Transverse colon (tissue), 4 donors: ENCODE measurements around the gene DNAJC5. TPM values are rescaled to one million over a fixed set of nuclear protein-coding genes. Genes with fewer than 3 reads are reported as not detected.
A peak's percentile ranks its signal among the peaks of the same experiment; 100 is the strongest.
"Not testable (repeated sequence)": the region's sequence is repeated elsewhere in the genome, so short reads cannot be mapped to it uniquely, and the experiment has no call there.

ENCODE experiments used
- DNase-seq: peaks from one replicate; pipeline ENCODE4 v3.0.0-alpha.2; 2019
- H3K27ac ChIP-seq, 4 donors: fragments of 200-600 bp; sonication (generic); 2 replicates each; pipeline ENCODE4 v1.5.1; 2016 to 2018; ENCODE audit warnings: inconsistent platforms in 4 of 4
- H3K27me3 ChIP-seq: fragments of 200-600 bp; sonication (generic); 2 replicates; pipeline ENCODE4 v1.5.1; 2017; ENCODE audit warnings: inconsistent platforms
- H3K36me3 ChIP-seq, 4 donors: fragments of 200-600 bp; sonication (generic); 2 replicates each; pipeline ENCODE4 v1.5.1; 2017 to 2019; ENCODE audit warnings: inconsistent platforms in 4 of 4
- H3K4me1 ChIP-seq, 4 donors: fragments of 200-600 bp; sonication (generic); 2 replicates each; pipeline ENCODE4 v1.5.1; 2017 to 2020; ENCODE audit warnings: inconsistent platforms in 4 of 4
- H3K4me3 ChIP-seq, 4 donors: fragments of 200-600 bp; sonication (generic); 1 replicate in 1 of 4; 2 replicates in 3 of 4; pipeline versions ENCODE4 v1.5.1 to v1.6.1; 2017 to 2019; ENCODE audit warnings: inconsistent platforms in 4 of 4
- H3K9me3 ChIP-seq, 2 donors: fragments of 200-600 bp; sonication (generic); 2 replicates each; pipeline ENCODE4 v1.5.1; 2017 to 2019; ENCODE audit warnings: inconsistent platforms in 2 of 2
- EP300 ChIP-seq: sonication (generic); formaldehyde crosslinking; IDR thresholded peaks from one replicate; pipeline ENCODE4 v1.6.1; 2017; ENCODE audit warnings: antibody characterized with exemption, low read depth
- POLR2A ChIP-seq: fragments of 450-650 bp; IDR thresholded peaks from one replicate; pipeline ENCODE4 v1.6.1; 2016; ENCODE audit warnings: antibody characterized with exemption, mild to moderate bottlenecking, moderate library complexity
- POLR2AphosphoS5 ChIP-seq, 3 donors: sonication (generic); formaldehyde crosslinking; IDR thresholded peaks; one replicate each; pipeline ENCODE4 v1.6.1; 2016; ENCODE audit warnings: antibody characterized with exemption in 3 of 3
- WGBS, 2 donors: methylation state at CpG; one replicate each; pipeline ENCODE4 v1.1.5; 2018; ENCODE audit warnings: low coverage in 1 of 2; 5-methylcytosine and 5-hydroxymethylcytosine counted together
- in situ Hi-C, 4 donors: fragments of 200-750 bp; cut with MboI; loops; one replicate each; pipeline versions ENCODE4 v1.15.0 to v1.15.1; 2017; ENCODE audit warnings: low sequenced_read_pairs in 3 of 4, low pct_ligation_motif_present in 1 of 4, low pct_unique_long_range_greater_than_20kb in 1 of 4
- intact Hi-C: fragments of 100-400 bp; cut with DNase I; formaldehyde crosslinking; loops from one replicate; pipeline ENCODE4 v1.15.1; 2023; ENCODE audit warnings: low total_unique reads
- total RNA-seq, 4 donors: library from RNA; depleted of rRNA; stranded (reverse); fragments of >200 nt; gene quantifications; one replicate each; pipeline ENCODE4 v1.1.0, GENCODE V29; 2016
- TF ChIP-seq, protein P1 (sequence below), 5 experiments: fragments of 200-600 bp in 3 of 5; fragments of 450-650 bp in 2 of 5; sonication (generic) in 3 of 5; IDR thresholded peaks; 1 replicate in 2 of 5; 2 replicates in 3 of 5; pipeline ENCODE4 v1.5.1; 2016 to 2017; ENCODE audit warnings: antibody characterized with exemption in 5 of 5, inconsistent platforms in 3 of 5, mild to moderate bottlenecking in 2 of 5, moderate library complexity in 1 of 5

The DNAJC5 gene
- total RNA-seq, 4 donors from 2014 or later: 59.9 to 77.3 (median 71.4) TPM

GRCh38 chr20:63868264-63868663 is 26.7 kb upstream of the DNAJC5 start:
- WGBS, 2 donors: 84 to 89% methylated on average over 5 of the region's 5 CpGs
- H3K27me3 ChIP-seq: no peaks in the 10 kb centered on the region
- in situ Hi-C loops: no loop called here
- TF ChIP-seq, protein P1, sequence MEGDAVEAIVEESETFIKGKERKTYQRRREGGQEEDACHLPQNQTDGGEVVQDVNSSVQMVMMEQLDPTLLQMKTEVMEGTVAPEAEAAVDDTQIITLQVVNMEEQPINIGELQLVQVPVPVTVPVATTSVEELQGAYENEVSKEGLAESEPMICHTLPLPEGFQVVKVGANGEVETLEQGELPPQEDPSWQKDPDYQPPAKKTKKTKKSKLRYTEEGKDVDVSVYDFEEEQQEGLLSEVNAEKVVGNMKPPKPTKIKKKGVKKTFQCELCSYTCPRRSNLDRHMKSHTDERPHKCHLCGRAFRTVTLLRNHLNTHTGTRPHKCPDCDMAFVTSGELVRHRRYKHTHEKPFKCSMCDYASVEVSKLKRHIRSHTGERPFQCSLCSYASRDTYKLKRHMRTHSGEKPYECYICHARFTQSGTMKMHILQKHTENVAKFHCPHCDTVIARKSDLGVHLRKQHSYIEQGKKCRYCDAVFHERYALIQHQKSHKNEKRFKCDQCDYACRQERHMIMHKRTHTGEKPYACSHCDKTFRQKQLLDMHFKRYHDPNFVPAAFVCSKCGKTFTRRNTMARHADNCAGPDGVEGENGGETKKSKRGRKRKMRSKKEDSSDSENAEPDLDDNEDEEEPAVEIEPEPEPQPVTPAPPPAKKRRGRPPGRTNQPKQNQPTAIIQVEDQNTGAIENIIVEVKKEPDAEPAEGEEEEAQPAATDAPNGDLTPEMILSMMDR (IDR thresholded peaks at IDR 0.05): no peak
- no peak for TF ChIP-seq POLR2AphosphoS5 (IDR thresholded peaks at IDR 0.05)
- TF ChIP-seq POLR2A: no peak
- TF ChIP-seq EP300: no peak
- H3K27ac ChIP-seq: no peak overlapping the region
- H3K4me3 ChIP-seq: no peak overlapping the region
- H3K4me1 ChIP-seq: peaks cover 17 to 23% (median 19%) of the 10 kb centered on the region in 4 donors
- no peak for DNase-seq
- H3K36me3 ChIP-seq: peaks cover 0 to 34% (median 16%) of the 10 kb centered on the region in 4 donors
- intact Hi-C loops: no loop called here
- H3K9me3 ChIP-seq: no peaks in the 10 kb centered on the region

DNA sequence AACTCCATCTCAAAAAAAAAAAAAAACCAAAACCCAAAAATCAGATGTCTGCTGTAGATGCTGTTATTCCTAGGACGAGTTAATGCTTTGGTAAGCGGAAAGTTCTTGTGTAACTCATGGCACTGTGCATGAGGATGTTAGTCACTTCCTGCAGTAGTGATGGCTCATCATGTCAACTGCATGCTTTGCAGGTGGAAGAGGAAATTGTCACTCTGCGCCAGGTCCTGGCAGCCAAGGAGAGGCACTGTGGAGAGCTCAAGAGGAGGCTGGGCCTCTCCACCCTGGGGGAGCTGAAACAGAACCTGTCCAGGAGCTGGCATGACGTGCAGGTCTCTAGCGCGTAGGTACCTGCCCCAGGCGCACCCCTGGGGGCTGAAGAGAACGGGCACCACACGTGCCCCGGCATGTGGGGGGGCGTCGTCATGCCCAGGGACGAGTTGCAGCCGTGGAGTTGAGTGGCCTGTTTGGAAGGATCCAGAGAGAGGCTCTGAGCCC is 21.4 kb upstream of the DNAJC5 start:
- in situ Hi-C loops: no loop called here
- peak; percentile 36 for DNase-seq
- TF ChIP-seq POLR2A (peak; percentile 23), POLR2AphosphoS5 (IDR thresholded peaks at IDR 0.05) (peak; percentile 60 to 77 (median 64)), EP300 (peak; percentile 44)
- TF ChIP-seq, protein P1 (IDR thresholded peaks at IDR 0.05): no peak
- 92 to 100% methylated on average over 1 to 14 of the region's 14 CpGs for WGBS, 2 donors
- intact Hi-C loops: no loop called here
- peaks cover 0 to 67% (median 32%) of the 10 kb centered on the region in 4 donors for H3K36me3 ChIP-seq
- no peaks in the 10 kb centered on the region for H3K27me3 ChIP-seq
- H3K27ac ChIP-seq: peak overlapping the region; percentile 36 to 56 (median 41)
- H3K4me1 ChIP-seq: no peaks in the 10 kb centered on the region
- H3K9me3 ChIP-seq: no peaks in the 10 kb centered on the region
- no peak overlapping the region for H3K4me3 ChIP-seq

GRCh38 chr20:63874241-63874640 is 20.7 kb upstream of the DNAJC5 start:
- DNase-seq, H3K4me1 ChIP-seq, H3K9me3 ChIP-seq, intact Hi-C loops, H3K4me3 ChIP-seq, in situ Hi-C loops, H3K27me3 ChIP-seq: not testable (repeated sequence)
- peaks cover 0 to 61% (median 29%) of the 10 kb centered on the region in 4 donors for H3K36me3 ChIP-seq
- WGBS, 2 donors: 92 to 95% methylated on average over 4 to 7 of the region's 7 CpGs
- peak overlapping the region in 2 of 4 donors; percentile 40 to 42 for H3K27ac ChIP-seq

DNA sequence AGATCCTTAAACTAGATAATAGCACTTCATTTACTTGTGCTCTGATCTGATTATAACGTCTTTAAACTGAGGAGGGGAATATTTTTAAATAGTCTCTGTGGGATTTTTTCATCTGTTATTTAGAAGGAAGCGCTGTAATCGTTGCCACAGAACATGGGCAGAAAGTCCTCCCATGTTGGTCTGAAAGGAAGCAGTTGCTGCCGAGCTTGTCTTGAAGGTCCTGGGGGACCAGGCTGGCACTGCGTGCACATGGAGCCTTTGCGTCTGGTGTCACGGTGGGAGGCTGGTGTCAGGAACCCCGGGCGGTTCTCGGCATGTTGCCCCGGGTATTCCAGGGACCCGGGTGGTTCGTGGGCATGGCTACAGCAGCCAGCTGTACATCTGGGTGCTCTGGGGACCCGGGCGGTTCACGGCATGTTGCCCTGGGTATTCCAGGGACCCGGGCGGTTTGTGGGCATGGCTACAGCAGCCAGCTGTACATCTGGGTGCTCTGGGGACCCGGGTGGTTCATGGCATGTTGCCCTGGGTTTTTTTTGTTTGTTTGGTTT is 18.4 kb upstream of the DNAJC5 start:
- Histone ChIP-seq H3K27me3 (no peaks in the 10 kb centered on the region), H3K4me3 (no peak overlapping the region), H3K27ac (no peak overlapping the region), H3K4me1 (no peaks in the 10 kb centered on the region), H3K36me3 (peaks cover 0 to 40% (median 19%) of the 10 kb centered on the region in 4 donors), H3K9me3 (no peaks in the 10 kb centered on the region)
- no peak for DNase-seq
- in situ Hi-C loops (no loop called here), intact Hi-C loops (no loop called here)
- TF ChIP-seq, protein P1 (IDR thresholded peaks at IDR 0.05): no peak
- TF ChIP-seq POLR2AphosphoS5 (IDR thresholded peaks at IDR 0.05) (no peak), POLR2A (no peak), EP300 (no peak)
- 90 to 91% methylated on average over 3 to 19 of the region's 19 CpGs for WGBS, 2 donors
